Measurements from ENCODE around the gene ZNF319. TPM values are rescaled to one million over a fixed set of nuclear protein-coding genes. Genes with fewer than 3 reads are reported as not detected.

Gene ZNF319
- total RNA-seq, 4 donors from 2014 or later, result 4.1 to 12.2 (median 5.1) TPM

DNA sequence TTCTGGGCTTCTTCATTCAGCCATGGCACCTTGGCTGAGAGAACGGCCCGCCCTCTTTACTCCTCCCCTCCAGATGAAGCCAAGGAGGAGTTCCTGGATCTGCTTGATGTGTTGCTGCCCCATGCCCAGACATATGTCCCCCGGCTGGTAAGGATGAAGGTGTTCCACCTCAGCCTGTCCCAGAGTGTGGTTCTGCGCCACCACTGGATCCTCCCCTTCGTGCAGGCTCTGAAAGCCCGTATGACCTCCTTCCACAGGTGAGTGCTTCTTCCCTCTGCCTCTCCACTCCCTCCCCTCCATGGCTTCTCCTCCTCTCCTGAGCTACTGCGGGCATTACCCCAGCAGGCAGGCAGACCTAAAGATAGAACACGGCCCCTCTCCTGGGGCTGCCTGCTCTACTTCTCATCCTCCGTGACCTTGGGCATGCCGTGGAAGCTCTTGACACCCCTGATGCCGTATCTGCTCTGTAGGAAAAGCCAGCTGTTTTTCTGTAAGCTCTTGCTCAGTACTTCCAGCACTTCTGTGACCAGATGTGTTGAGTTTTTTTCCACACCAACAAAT is 9.5 kb upstream of the ZNF319 start:
- TF ChIP-seq, protein P1, sequence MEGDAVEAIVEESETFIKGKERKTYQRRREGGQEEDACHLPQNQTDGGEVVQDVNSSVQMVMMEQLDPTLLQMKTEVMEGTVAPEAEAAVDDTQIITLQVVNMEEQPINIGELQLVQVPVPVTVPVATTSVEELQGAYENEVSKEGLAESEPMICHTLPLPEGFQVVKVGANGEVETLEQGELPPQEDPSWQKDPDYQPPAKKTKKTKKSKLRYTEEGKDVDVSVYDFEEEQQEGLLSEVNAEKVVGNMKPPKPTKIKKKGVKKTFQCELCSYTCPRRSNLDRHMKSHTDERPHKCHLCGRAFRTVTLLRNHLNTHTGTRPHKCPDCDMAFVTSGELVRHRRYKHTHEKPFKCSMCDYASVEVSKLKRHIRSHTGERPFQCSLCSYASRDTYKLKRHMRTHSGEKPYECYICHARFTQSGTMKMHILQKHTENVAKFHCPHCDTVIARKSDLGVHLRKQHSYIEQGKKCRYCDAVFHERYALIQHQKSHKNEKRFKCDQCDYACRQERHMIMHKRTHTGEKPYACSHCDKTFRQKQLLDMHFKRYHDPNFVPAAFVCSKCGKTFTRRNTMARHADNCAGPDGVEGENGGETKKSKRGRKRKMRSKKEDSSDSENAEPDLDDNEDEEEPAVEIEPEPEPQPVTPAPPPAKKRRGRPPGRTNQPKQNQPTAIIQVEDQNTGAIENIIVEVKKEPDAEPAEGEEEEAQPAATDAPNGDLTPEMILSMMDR (IDR thresholded peaks at IDR 0.05; ENCODE audit: low read depth), result no peak

DNA sequence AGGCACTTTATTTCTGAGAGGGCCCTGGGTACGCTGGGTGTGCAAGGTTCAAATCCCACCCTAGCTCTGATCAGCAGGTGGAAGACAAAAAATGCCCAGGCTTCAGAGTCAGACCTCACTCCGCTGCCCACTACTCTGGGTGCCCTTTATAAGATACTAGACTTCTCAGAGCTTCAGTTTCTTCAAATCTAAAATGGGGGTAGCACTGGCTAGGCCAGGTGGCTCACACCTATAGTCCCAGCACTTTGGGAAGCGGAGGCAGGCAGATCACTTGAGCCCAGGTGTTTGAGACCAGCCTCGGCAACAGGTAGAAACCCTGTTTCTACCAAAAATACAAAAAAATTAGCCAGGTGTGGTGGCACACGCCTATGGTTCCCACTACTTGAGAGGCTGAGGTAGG is 2.5 kb upstream of the ZNF319 start:
- TF ChIP-seq, protein P1 (IDR thresholded peaks at IDR 0.05; ENCODE audit: low read depth), result no peak

DNA sequence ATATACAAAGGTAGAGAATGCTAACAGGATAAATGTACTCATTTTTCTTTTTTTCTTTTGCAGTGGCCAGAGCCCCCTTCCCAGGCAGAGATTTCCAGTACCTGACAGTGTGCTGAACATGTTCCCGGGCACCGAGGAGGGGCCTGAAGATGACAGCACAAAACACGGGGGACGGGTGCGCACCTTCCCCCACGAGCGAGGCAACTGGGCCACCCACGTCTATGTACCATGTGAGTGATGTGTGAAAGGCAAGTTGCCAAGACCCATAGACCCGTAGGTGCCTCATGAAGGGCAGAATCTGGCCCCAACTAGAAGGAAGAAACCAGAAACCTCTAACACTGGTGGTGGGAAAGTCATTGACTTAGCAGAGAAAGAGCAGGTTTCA is 1.9 kb upstream of the ZNF319 start:
- TF ChIP-seq, protein P1 (IDR thresholded peaks at IDR 0.05; ENCODE audit: low read depth), result no peak

DNA sequence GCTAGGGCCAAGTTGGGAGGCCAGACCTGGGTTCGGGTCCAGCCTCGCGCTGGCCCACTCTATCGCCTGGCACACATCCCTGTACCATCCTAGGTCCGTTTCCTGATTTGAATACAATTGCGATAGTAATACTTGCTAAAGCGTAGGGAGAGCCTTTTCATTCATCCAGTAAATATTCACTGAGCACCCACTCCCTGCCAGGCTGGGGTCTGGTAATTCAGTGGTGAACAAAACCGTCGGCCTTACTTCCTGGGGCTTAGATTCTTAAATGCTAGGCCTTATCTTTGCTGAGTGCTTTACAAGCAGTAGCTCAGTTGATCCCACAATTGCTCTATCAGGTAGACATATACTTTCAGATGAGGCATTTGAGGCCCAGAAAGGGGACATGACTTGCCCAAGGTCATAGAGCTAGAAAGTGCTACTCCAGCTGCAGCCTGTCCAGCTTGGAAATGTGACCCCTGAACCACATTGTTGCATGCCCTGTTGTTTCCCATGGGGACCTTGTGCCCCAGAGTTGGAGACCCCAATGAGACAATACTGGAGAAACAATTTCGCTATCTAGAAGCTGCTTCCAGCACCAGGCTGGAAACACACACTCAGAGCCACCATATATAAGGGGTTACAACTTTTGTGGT is 1.4 kb upstream of the ZNF319 start:
- TF ChIP-seq, protein P1 (IDR thresholded peaks at IDR 0.05; ENCODE audit: low read depth), result no peak

DNA sequence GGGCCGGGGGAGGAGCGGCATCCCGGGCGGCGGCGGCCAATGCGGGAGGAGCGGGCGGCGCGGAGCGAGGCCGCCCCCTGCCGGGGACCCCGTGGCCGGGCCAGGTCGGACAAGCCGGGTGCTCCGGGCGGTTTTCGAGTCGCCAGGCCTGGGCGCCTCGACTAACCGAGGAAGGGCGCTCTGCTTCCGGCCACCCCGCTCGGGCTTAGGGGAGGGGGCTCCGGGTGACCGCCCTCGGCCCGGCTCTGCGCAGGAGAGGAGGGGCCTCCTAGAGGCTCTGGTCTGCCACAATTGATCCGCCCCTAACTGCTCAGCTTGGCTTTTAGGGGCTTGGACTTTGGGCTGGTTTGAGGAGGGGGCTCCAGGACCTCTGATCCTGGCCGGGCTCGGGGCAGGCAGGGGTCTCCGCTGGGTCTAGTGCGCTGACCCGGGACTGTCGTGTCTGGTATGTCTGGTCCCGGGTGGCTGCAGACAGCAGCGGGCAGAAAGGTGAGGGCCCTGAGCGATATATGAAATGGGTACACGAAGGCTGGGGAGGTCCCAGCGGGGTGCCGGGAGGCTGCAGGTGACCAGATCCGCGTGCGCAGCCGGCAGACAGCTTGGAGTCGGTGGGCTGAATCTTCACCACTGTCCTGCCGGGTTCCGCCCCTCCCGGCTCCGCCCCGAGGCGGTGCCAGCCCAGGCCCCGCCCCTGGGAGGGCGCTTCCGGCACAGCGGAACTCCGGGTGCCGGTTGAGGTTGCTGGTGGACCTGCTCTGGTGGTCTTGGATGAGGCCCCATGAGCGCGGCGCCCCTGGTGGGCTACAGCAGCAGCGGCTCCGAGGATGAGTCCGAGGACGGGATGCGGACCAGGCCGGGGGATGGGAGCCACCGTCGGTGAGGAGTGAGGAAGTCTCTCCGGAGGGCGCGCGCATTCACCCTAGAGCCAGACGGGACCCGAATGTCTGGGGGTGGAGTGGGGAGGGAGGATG is 519 bp upstream of the ZNF319 start, which contains the start of gene USB1:
USB1 (plus strand) TSS at position 702 of the 971 bp plus-strand sequence; CDS start at position 779, 77 bp downstream.
- TF ChIP-seq, protein P1 (IDR thresholded peaks at IDR 0.05; ENCODE audit: low read depth), result no peak

DNA sequence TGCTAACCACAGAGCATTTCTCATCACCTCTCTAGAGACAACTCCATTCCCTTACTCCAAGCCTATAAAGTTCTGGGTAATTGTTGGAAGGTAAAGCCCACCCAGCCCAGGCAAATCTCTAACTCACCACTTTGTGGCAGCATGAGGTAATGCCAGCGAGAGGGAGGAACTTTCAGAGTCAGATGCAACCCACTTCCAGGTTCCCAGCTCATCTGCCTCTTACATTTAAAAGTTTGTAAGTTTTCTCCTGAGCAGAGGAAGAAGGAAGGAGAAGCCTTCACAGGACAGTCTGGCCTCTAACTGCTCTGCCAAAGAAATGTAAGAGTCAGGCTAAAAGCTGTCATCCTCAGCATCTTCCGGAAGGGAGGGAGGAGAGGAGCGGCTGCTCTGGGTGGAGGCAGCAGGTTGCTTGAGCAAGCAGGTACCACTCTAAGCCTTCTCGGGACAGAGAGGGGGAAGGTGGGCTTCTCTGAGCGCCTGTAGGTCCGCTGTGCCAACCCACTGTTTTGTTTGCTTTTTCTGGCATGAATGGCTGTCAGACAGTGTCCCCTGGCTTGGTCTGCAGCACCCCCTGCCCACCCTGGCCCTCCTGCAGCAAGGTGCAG is 1.0 kb downstream of the ZNF319 start:
- TF ChIP-seq, protein P1 (IDR thresholded peaks at IDR 0.05; ENCODE audit: low read depth), result no peak

Measured in subcutaneous adipose tissue (tissue), 4 donors.